Stimulated activated CD8-positive, alpha-beta memory T cell treated with anti-CD3 and anti-CD28 coated beads, Interleukin-15, amount 100 ng/mL, for 1 hour (primary cell): Measurements from ENCODE around the gene ID1.
"Not testable (repeated sequence)": the region's sequence is repeated elsewhere in the genome, so short reads cannot be mapped to it uniquely, and the experiment has no call there.

ENCODE experiments used
- DNase-seq: peaks from one replicate; pipeline ENCODE4 v3.0.0-alpha.2; 2020; ENCODE audit warnings: low read depth

Gene ID1

DNA sequence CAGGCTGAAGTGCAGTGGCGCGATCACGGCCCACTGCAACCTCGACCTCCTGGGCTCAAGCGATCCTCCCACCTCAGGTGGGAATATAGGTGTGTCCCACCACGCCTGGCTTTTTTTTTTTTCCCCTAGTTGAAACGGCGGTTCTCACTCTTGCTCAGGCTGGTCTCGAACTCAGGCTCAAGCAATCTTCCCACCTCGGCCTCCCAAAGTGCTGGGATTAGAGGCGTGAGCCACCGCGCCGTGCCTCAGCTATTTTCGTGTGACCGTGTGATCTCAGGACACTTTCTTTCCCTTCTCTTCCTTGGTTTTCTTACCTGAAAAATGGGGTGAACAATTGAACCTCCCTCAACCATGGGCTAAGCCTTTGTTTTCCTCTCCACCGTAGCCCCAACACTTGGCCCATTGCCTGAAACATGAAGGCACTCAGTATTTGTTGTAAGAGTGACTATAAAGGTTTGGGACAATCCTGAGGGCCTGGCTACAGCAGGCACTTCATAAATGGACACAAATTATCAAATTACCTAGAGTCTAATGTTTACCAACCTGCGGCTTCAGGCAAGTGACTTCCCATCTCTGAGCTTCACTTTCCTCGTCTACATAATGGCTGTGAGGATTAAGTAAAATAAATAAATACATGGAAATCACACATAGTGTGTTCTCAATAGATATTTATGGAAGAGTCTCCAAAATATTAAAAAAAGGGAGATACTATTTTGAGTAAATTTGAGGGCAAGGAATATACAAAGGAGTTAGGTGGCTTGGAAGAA lies 31.4 kb upstream of the ID1 start:
- DNase-seq, result no peak

DNA sequence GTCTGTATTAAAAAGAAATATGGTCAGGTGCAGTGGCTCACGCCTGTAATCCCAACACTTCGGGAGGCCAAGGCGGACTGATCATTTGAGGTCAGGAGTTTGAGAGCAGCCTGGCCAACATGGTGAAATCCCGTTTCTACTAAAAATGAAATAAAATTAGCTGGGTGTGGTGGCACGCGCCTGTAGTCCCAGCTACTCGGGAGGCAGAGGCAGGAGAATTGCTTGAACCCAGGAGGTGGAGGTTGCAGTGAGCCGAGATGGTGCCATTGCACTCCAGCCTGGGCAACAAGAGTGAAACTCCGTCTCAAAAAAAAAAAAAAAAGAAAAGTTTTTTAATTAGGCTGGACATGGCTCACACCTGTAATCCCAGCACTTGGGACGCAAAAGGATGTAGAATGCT lies 30.1 kb upstream of the ID1 start:
- DNase-seq, result not testable (repeated sequence)

DNA sequence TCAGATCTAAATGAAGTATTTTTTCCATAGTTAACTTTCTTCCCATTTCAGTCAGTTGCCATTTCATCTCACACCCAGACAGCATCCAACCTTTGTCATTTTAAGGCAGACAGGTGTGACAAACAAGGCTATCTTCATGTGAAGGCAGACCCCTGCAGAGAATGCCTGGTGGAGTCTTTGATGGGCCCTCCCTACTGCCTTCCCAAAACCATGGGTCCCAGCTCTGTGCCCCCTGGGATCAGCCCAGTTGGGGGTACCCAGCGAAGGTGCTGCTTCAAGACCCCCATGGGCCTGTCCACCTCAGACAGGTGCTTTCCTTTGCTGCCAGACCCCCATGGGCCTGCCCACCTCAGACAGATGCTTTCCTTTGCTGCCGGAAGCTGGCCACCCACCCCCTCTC lies 28.3 kb upstream of the ID1 start:
- DNase-seq, result no peak

DNA sequence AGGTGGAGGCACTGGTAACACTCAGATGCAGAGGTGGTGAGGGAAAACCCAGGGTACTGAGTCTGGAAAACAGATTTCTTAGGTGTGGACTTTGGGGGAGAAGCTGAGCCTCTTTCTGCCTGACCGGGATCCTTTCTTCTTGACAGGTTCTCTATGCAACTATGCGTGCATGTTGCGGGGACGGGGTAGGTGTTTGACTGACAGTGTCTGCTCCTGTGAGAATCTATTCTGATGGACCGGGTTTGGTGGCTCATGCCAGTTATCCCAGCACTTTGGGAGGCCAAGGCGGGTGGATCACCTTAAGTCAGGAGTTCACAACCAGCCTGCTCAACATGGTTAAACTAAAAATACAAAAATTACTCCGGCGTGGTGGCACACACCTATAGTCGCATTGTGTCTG lies 27.9 kb upstream of the ID1 start:
- no peak for DNase-seq

DNA sequence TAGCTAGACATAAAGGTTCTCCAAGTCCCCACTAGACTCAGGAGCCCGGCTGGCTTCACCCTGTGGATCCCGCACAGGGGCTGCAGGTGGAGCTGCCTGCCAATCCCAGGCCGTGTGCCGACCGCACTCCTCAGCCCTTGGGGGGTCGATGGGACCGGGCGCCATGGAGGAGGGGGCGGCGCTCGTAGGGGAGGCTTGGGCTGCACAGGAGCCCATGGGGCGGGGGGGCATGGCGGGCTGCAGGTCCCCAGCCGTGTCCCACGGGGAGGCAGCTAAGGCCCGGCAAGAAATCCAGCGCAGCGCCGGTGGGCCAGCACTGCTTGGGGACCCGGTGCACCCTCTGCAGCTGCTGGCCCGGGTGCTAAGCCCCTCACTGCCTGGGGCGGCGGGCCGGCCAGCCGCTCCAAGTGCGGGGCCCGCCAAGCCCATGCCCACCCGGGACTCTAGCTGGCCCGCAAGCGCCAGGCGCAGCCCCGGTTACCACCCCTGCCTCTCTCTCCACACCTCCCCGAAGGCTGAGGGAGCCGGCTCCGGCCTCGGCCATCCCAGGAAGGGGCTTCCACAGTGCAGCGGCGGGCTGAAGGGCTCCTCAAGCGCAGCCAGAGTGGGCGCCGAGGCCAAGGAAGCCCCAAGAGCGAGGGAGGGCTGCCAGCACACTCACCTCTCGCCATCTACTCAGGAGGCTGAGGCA lies 26.5 kb upstream of the ID1 start:
- no peak for DNase-seq

DNA sequence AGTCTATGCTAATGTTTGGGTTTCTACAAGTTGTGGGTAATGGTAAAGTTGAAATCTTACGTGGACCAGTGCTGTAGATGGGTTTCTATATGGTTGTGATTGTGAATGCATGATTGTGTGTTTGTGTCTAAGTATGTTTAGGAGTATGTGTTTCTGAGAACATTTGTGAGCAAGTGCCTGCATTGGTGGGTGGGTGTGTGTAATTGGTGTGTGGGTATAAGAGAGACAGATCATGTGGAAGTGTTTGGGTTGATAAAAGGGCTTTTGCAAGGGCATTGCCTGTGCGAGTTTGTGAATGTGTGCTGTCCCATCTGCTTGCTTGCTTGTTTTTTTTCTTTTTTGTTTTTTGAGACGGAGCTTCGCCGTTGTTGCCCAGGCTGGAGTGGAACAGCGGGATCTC lies 25.8 kb upstream of the ID1 start:
- DNase-seq, result no peak

DNA sequence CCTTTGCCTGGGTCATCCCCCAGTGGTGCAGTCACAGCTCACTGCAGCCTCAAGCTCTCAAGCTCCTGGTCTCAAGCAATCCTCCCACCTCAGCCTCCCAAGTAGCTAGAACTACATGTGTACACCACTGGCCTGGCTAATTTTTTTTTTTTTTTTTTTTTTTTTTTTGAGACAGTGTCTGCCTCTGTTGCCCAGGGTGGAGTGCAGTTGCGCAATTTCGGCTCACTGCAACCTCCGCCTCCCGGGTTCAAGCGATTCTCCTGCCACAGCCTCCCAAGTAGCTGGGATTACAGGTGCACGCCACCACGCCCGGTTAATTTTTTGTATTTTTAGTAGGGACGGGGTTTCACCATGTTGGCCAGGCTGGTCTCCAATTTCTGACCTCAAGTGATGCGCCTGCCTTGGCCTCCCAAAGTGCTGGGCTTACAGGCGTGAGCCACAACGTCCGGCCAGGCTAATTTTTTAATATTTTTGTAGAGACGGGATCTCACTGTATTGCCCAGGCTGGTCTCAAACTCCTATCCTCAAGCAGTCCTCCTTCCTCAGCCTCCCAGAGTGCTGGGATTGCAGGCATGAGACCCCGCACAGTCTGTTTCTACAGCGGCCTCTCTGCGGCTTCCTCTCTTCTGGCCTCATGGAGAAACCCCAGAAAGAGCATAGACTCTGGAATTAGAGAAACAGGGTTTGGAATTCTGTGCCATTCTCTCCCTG lies 25.0 kb upstream of the ID1 start:
- DNase-seq, result not testable (repeated sequence)

DNA sequence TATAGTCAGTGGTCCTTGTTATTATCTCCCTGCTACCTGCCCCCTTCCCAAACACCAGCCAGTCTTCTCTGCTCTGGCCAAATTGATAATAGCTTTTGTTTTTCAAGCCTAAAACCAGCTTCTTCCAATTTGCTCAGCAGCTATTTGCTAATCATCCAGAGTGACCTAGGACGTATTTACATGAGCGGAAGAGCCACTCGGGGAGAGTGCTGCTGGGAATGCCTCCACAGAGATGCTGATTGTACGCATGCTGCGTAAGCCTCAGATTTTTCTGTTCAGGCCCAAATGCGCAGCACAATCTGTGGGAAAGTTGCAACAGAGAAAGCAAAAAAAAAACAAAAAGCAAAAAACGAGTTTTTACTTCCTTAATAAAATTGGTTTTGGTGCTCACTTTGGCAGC lies 24.4 kb upstream of the ID1 start:
- DNase-seq, result no peak

DNA sequence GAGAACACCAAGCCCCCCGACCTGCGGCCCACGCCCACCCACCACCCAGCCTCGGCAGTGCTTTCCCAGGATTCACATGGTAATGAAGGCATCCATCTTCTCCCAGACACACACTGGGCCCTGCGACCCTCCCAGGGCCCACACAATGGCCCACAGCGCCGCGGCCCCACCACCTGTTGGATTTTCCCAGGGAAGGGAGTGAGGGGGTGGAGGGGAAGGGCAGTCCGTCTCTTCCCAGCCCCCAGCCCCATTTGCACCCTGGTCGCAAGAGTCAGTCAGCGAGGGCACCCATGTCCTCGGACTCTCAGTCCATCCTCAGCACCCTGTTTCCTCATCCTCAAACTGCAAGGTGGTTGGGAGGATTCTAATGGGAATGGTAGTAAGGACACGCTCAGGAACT lies 23.7 kb upstream of the ID1 start:
- no peak for DNase-seq

DNA sequence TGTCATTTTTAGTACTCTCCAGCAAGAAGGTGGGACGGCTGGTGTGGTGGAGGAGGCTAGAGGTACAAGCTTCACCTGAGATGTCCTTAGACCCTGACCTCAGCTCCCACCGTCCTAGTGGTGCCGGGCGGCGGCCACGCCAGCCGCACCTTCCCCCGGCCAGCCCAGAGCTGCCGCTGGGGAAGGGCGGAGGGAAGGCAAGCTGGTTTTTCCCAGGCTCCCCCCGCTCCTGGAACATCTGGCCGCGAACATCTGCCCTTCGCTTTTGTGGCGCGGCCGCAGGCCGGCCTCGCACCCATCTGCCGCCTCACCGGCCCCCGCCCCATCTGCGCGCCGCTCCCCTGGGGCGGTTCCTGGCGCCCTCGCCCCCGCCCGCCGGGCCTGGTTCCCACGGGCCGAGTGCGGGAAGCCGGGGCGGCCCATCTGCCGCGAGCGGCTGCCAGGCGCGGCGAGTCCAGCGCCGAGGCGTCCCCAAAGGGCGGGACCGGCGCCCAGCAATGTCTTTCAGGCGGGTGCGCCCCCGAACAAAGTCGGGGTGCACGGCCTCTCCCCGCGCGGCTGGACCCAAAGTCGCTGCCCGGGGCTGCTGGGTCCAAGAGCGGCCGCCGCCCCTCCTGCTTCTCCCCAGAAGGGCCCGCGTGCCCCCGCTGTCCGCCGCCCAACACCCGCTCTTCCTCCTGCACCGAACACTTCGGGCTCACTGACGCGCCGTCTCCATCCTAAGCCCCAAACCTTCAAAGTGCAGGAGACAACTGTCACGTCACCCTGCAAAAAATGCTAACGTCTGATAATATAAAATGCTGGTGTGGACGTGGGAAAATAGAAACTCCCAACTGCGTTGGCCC lies 17.3 kb upstream of the ID1 start:
- DNase-seq, result no peak

DNA sequence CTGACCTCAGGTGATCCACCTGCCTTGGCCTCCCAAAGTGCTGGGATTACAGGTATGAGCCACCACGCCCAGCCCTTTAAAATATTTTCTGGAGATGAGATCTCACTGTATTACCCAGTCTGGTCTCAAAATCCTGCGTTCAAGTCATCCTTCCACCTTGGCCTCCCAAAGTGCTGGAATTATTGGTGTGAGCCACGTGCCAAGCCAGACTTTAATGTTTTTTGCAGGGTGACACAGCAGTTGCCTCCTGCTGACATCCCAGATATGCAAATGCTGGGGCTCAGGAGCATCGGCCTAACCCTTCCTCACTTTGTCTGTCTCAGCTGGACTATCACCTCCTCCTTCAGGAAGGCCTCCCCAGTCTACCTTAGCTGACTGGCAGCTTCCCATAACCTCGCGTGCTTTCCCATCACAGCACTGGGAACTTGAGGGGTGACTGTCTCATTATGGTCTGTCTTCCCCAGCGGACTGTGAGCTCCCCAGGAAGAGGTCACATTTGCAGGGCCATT lies 14.3 kb upstream of the ID1 start:
- no peak for DNase-seq

DNA sequence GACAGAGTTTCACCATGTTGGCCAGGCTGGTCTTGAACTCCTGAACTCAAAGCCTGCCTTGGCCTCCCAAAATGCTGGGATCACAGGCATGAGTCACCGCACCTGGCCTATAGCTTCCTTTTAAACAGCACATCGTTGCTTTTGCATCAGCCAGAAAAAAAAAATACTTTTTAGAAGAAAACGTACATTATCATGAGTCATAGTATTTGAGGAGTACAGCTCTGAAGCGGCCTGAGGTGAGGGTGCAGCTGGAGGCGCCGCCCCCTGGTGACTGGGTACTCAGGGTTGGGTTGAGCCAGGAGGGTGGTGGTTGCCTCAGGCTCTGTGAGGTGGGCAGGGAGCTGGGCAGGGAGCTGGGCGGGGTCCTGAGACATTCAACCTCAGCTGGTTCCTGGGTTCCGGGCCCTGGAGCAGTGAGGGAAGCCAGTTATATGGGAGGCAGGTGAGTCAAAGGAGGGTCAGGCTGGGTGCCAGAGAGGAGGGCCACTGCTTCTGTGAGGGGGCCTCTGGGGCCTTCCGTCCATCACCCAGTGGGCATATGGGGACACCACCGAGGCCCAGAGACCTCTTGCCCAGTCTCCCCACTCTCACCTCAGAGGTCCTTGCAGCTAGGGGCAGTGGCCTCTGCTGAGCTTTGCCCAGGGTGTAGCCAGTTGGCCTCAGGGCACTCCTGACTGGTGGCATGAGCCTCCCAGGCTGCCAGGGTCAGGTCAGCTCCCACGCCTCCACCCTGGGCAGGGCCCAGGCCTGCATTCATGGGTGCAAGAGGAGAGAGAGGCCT lies 11.7 kb upstream of the ID1 start:
- no peak for DNase-seq

DNA sequence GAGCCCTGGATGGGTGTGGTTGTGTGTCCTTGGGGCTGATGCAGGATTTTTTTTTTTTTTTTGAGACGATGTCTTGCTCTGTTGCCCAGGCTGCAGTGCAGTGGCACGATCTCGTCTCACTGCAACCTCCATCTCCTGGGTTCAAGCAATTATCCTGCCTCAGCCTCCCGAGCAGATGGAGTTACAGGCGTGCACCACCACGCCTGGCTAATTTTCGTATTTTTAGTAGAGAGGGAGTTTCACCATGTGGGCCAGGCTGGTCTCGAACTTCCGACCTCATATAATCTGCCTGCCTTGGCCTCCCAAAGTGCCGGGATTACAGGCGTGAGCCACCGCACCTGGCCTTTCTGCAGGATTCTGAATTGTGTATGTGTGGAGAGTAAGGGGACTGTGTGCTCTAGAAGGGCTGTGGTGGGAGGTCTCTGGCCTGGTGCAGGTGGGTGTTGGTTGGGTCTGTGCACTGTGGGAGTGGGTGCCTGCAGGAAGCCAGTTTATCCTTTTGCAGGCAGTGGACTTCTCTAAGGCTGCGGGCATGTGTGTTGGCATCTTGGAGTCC lies 11.0 kb upstream of the ID1 start:
- DNase-seq, result no peak

DNA sequence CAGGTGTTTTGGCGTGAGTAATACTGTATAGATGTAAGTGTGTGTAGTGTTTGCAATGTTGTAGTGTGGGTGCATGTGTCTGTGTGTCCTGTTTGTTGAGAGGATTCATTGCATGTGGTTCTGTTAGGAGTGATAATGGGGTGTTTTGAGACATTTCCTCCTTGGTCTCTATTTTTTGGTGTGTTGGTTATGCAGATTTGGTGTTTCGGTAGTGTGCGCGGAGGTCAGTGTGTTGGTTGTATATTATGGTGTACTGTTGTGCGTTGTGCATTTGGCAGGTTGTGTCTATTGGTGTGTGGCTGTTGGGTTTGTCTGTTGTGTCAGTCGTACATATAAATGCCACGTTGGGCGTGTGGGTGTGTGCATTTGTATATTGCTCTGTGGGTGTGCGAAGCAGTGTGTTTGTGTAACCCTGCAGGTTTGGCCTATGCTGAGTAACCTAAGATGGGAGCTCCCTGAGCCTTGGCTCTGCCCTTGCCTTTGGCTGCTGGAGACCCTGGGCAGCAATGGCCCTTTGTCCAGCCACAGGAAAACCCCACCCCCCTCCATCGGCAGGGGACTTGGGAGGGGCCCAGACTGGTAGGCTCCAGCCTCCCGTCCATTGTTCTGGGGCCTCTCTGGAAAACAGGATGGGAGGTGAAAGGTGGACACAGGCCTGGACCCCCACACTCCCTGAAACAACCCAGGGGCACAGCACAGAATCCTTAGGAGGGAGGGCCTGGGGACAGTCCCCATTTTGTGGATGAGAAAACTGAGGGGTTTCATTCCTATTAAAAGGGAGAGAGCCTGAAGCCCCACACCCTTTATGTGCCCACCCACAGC lies 10.3 kb upstream of the ID1 start:
- DNase-seq, result no peak

DNA sequence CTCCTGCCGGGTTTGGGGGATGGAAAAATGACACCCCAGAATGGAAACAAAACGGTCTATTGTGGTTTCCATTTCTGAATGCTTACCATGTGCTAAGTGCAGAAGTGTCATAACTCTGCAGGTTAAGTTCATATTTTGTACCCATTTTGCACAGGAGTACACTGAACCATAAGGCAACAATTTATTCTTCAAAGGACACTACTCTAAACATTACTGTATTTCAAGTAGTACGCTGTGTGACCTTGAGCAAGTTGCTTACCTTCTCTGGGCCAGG lies 9.8 kb upstream of the ID1 start:
- no peak for DNase-seq

DNA sequence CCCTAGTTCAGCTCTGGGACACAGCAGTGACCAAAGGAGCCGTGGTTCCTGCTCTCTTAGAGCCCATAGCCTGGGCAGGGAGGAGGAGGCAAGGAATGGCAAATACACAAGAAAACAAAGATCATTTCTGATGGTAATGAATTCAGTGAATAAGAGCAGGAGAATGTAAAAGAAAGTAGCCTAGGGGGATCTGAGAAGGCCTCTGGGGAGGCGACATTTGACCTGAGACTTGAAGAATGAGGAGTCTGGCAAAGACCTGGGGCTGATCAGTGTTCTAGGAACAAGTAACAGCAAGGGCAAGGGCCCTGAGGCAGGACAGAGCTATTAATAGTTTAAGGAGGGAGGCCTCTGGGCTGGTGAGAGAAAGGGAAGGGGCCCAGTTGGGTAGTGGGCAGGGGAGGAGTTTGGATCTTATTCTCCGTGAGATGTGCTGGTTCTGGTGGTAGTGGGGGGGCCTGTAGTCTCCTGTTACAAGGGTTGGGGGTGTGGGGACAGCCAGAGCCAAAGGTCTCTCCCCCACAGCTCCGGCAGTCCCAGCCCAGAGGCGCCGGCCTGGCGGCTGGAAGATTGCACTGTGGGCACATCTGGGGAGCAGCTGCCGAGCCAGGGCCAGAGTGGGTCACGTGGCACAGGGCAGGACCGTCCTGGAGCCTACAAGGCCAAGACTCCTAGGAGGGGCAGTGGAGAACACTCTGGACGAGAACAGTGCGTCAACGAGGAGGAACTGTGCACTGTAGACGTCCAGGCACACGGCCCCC lies 9.3 kb upstream of the ID1 start:
- DNase-seq, result no peak

DNA sequence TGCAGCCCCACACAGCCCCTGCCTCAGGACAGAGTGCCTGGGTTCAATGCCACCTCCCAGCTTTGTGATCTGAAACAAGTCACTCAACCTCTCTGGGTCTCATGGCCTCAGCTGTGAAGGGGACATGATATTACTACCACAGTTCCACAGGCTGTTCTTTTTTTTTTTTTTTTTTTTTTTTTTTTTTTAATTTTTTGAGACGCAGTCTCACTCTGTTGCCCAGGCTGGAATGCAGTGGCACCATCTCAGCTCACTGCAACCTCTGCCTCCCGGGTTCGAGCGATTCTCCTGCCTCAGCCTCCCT lies 8.7 kb upstream of the ID1 start:
- DNase-seq, result not testable (repeated sequence)

DNA sequence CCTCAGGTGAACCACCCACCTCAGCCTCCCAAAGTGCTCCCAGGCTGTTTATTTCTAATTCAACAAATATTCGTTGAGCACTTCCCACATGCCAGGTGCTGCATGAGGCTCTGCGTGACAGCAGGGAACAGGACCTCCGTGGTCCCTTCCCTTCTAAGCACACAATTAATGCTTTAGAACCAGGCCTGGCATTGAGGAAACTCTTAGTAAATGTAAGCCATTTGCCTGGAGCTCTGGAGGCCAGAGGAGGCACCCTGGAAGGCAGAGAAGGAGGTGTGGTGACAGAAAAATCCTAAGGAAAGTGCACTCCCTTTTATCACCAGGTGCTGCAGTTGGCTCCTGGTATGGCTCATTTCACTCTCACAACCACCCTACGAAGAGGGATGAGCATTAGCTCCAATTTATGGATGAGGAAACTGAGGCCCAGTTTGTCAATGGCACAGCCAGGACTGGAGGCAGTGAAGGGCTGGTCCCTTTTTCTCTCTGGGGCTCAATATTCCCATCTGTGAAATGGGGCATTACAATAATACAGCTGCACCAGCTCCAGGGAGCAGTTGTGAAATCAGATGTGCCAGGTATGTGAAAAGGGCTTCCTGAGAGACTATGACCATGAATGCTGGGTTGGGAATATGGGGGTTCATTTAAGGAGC lies 8.1 kb upstream of the ID1 start:
- no peak for DNase-seq

DNA sequence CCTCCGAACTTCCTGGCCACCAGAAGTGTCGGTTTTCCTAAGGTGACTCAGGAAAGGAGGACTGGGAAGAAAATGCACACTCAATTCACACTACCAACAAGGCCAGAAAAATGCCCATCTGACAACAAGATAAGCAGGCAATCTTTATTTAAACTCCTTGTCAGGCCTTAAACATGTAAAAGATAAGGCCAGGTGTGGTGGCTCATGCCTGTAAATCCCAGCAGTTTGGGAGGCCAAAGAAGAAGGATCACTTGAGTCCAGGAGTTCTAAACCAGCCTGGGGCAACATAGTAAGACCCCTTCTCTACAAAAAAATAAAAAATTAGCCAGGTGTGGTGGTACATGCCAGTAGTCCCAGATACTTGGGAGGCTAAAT lies 7.6 kb upstream of the ID1 start:
- DNase-seq, result no peak

DNA sequence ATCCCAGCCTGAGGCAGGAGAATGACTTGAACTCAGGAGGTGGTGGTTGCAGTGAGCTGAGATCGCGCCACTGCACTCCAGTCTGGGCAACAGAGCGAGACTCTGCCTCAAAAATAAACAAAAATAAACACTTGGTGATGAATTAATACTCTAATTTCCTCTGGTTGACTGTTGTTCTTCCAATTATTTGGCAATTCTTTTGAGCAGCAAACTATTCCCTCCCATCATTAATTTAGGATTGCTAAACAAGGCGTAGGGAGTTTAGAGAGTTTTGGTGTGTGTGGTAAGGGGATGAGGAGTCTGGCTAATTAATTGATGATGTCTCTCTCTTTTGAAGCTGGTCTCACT lies 2.7 kb upstream of the ID1 start:
- no peak for DNase-seq
